C4-2B (cell line): Measurements from ENCODE around the gene TGM1.

ENCODE experiments used
- H3K27ac ChIP-seq: fragments of 450-650 bp; 2 replicates; pipeline ENCODE4 v1.5.1; 2017
- CTCF ChIP-seq: fragments of 450-650 bp; conservative IDR thresholded peaks from 2 replicates; pipeline ENCODE4 v1.5.1; 2017; ENCODE audit warnings: mild to moderate bottlenecking
- ZFX ChIP-seq: fragments of 450-650 bp; IDR thresholded peaks from 2 replicates; pipeline ENCODE4 v1.6.1; 2017

TGM1 gene

DNA sequence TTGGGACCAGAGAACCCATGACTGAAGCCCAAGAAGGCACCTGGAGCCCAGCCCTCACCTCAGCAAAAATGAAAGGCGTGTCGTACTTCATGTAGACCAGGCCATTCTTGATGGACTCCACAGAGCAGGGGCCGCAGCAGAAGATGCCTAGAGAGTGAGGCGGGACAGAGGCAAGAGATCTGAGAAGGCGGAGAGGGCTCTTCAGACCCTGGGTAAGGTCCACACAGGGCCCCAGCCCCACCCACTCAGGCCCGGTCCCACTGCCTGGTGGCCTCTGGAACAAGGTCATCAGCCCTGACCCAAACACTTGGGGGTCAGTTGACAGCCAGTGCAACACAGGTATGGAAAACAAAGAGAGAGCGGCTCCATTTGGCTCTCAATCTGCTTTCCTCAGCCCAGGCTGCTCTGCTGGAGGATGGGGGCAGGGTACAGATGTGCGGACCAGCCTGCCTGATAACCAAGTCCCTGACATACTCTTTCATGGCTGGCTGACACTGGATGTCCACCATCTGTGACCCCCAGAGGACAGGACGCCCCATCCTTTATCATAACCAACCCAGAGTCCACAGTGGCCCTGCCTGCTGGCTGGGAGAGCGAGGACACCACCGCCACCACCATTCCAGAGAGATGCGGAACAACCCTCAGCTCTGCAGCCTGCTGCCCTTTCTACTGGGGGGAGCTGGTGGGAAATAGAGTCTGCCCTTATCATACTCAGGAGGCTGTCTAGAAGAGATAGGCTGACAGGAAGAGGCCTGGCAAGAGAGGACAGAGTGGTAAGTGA lies 6.9 kb downstream of the TGM1 start:
- no peak for TF ChIP-seq ZFX
- TF ChIP-seq CTCF: no peak
- no peak overlapping the region for H3K27ac ChIP-seq

DNA sequence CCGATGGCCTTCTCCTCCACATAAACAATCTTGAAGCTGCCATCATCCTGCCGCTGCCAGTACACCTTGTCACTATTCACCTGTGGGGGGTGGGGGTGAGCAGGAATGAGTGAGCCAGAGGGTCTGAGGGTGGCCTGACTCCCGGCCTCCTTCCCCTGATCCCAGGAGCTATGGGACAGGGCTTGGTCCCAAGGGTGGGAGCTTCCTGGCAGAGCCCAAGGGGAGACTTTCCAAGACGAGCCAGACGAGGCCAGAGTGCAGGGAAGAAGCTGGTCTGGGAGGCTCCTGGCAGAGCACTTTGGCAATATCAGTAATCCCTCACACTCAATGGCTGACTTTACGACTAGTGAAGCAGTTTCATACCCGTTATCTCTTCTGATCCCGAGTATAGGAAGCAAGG lies 7.5 kb downstream of the TGM1 start:
- H3K27ac ChIP-seq: no peak overlapping the region
- TF ChIP-seq CTCF (no peak), ZFX (no peak)

DNA sequence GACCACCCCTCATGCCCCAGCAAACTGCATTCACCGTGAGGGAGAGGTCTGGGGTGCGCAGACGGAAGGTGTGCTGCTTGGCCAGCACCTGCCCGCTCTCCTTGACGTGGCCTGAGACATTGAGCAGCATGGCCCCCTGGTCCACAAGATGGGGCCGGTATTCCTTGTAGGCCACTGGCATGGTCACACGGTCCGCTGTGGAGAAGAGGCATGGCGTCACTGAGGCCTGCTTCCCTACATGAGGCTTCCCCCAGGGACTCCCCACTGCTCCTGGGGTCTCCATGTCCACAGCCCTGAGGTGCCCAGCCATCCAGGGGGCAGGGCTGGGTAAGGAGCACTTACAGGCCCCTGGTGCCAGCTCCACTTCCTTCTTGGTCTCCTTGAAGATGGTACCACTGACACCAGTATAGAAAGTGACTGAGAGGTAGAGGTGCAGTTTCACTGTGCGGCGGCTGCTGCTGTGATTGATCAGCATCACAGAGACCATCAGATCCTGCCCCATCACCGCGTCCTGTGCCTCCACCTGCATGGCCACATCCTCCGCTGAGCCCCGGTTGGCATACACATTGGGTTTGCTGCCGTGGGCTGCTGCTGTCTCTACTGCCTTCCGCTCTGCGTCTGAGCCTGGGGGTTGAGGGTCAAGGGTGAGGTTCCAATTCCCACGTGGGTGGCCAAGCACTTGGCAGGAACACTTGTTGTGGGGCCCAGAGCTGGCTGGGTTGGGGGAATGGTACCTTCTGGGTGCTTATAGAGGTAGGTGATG lies 8.2 kb downstream of the TGM1 start:
- no peak overlapping the region for H3K27ac ChIP-seq
- TF ChIP-seq CTCF (no peak), ZFX (no peak)

GRCh38 chr14:24253936-24254335 lies 9.0 kb downstream of the TGM1 start:
- no peak for TF ChIP-seq CTCF
- TF ChIP-seq ZFX: no peak
- H3K27ac ChIP-seq: no peak overlapping the region

- TF ChIP-seq ZFX (no peak), CTCF (no peak)
- H3K27ac ChIP-seq: no peak overlapping the region
Observed at GRCh38 chr14:24252289-24253124, 10.5 kb downstream of the TGM1 start.

DNA sequence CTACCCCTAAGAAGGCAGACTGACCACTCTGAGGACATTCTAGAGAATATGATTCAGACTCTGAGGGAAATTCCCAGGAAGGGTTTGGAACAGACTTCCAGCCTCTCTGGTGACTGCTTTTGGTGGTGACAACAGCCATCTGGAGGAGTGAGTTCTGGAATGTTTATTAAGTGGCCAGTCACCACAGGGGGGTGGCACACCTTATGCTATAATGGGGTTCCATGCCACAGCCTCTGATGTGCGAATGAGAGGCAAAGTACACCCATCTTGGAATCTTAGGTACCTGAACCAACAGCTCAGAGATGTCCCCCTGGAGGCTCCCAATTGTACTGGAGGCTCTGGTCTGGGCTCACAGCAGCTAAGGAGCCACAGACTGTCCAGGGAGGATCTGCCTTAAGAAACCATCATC lies 11.1 kb downstream of the TGM1 start:
- TF ChIP-seq ZFX (no peak), CTCF (no peak)
- H3K27ac ChIP-seq: no peak overlapping the region
